IPS-NIHi7 (cell line): ENCODE data around the gene PTPMT1.
"Not testable (repeated sequence)": the region's sequence is repeated elsewhere in the genome, so short reads cannot be mapped to it uniquely, and the experiment has no call there.

Experiments
- DNase-seq: peaks from one replicate; pipeline ENCODE4 v3.0.0; 2012; ENCODE audit warnings: mixed read lengths; ENCODE audit errors: extremely low spot score

Gene PTPMT1

GRCh38 chr11:47565340-47566148 is at the start of gene PTPMT1:
Gene PTPMT1, plus strand, starts transcription at chr11:47565599. Its CDS starts 24 bp downstream, at chr11:47565623.
- peak; percentile 81 for DNase-seq

GRCh38 chr11:47516155-47516554 is 49.2 kb upstream of the PTPMT1 start:
- DNase-seq: no peak

- no peak for DNase-seq
Measured at GRCh38 chr11:47516984-47517853, 48.2 kb upstream of the PTPMT1 start.

GRCh38 chr11:47518212-47518964 is 47.0 kb upstream of the PTPMT1 start:
- no peak for DNase-seq

- peak; percentile 32 for DNase-seq
Measured at GRCh38 chr11:47523490-47524225, 41.7 kb upstream of the PTPMT1 start.

- DNase-seq: no peak
Measured at GRCh38 chr11:47524291-47524874, 41.0 kb upstream of the PTPMT1 start.

GRCh38 chr11:47526032-47526431 is 39.4 kb upstream of the PTPMT1 start:
- DNase-seq: not testable (repeated sequence)

- no peak for DNase-seq
Measured at GRCh38 chr11:47527186-47527585, 38.2 kb upstream of the PTPMT1 start.

- no peak for DNase-seq
Measured at GRCh38 chr11:47529951-47530350, 35.4 kb upstream of the PTPMT1 start.

GRCh38 chr11:47530721-47531120 is 34.7 kb upstream of the PTPMT1 start:
- DNase-seq: not testable (repeated sequence)

GRCh38 chr11:47531666-47532065 is 33.7 kb upstream of the PTPMT1 start:
- no peak for DNase-seq

- DNase-seq: no peak
Measured at GRCh38 chr11:47532597-47533213, 32.7 kb upstream of the PTPMT1 start.

GRCh38 chr11:47533690-47534151 is 31.7 kb upstream of the PTPMT1 start:
- no peak for DNase-seq

GRCh38 chr11:47534704-47535251 is 30.6 kb upstream of the PTPMT1 start:
- no peak for DNase-seq

- DNase-seq: no peak
Measured at GRCh38 chr11:47536915-47537314, 28.5 kb upstream of the PTPMT1 start.

- no peak for DNase-seq
Measured at GRCh38 chr11:47538741-47539565, 26.4 kb upstream of the PTPMT1 start.

GRCh38 chr11:47539681-47540039 is 25.7 kb upstream of the PTPMT1 start:
- DNase-seq: no peak

- no peak for DNase-seq
Measured at GRCh38 chr11:47541070-47541469, 24.3 kb upstream of the PTPMT1 start.

GRCh38 chr11:47545298-47545697 is 20.1 kb upstream of the PTPMT1 start:
- no peak for DNase-seq
